A549 (cell line): ENCODE data around the gene CDK19.

Experiments
- MYC ChIP-seq: IDR thresholded peaks from 2 replicates; pipeline ENCODE4 v1.6.1; 2012; ENCODE audit warnings: mild to moderate bottlenecking, inconsistent platforms, low read length, improper control_type of control experiment, borderline replicate concordance
- SMC3 ChIP-seq: fragments of >200 bp; sonication (Bioruptor Twin); formaldehyde crosslinking; IDR thresholded peaks from 3 replicates; pipeline ENCODE4 v1.6.1; 2018; ENCODE audit warnings: inconsistent platforms

- TF ChIP-seq SMC3 (no peak), MYC (no peak)
Measured at GRCh38 chr6:110786696-110787095, 28.6 kb downstream of the CDK19 start.
